H9 (cell line): ENCODE measurements around the gene NKD1. TPM values are rescaled to one million over a fixed set of nuclear protein-coding genes. Genes with fewer than 3 reads are reported as not detected.

Source experiments
- DNase-seq: peaks from one replicate; pipeline ENCODE4 v3.0.0-alpha.2; 2017
- H2AFZ ChIP-seq: one replicate; pipeline ENCODE4 v1.6.1; 2013; ENCODE audit warnings: mild to moderate bottlenecking, low read length, control low read depth, moderate library complexity
- H2AK5ac ChIP-seq: 2 replicates; pipeline ENCODE4 v1.6.1; 2013; ENCODE audit warnings: low read length, control low read depth, mixed read lengths; ENCODE audit not compliant: insufficient read length
- H2BK120ac ChIP-seq: one replicate; pipeline ENCODE4 v1.6.1; 2013; ENCODE audit warnings: low read depth, mild to moderate bottlenecking, low read length, control low read depth, inconsistent platforms; ENCODE audit not compliant: poor library complexity, severe bottlenecking
- H2BK12ac ChIP-seq: 2 replicates; pipeline ENCODE4 v1.6.1; 2013; ENCODE audit warnings: low read length, control low read depth, mixed read lengths, low read depth; ENCODE audit not compliant: insufficient read length
- H2BK15ac ChIP-seq: 2 replicates; pipeline ENCODE4 v1.6.1; 2013; ENCODE audit warnings: low read depth, low read length, control low read depth
- H2BK20ac ChIP-seq: one replicate; pipeline ENCODE4 v1.6.1; 2013; ENCODE audit warnings: low read depth, mild to moderate bottlenecking, low read length, control low read depth, inconsistent platforms; ENCODE audit not compliant: poor library complexity, severe bottlenecking
- H2BK5ac ChIP-seq: 2 replicates; pipeline ENCODE4 v1.6.1; 2013; ENCODE audit warnings: low read length, control low read depth, mixed read lengths; ENCODE audit not compliant: insufficient read length
- H3K14ac ChIP-seq: 2 replicates; pipeline ENCODE4 v1.6.1; 2013; ENCODE audit warnings: low read length, control low read depth; ENCODE audit not compliant: insufficient read depth
- H3K18ac ChIP-seq: 2 replicates; pipeline ENCODE4 v1.6.1; 2013; ENCODE audit warnings: low read depth, mild to moderate bottlenecking, mixed read lengths, low read length, control low read depth; ENCODE audit not compliant: insufficient read length
- H3K23ac ChIP-seq: 2 replicates; pipeline ENCODE4 v1.6.1; 2013; ENCODE audit warnings: low read length, control low read depth, mixed read lengths, low read depth; ENCODE audit not compliant: insufficient read length
- H3K23me2 ChIP-seq: 2 replicates; pipeline ENCODE4 v1.6.1; 2013; ENCODE audit warnings: low read depth, mild to moderate bottlenecking, mixed read lengths, low read length, control low read depth; ENCODE audit not compliant: insufficient read length, poor library complexity, severe bottlenecking
- H3K27ac ChIP-seq: 2 replicates; pipeline ENCODE4 v1.5.1; 2013; ENCODE audit warnings: low read length, control low read depth, mixed read lengths, low read depth; ENCODE audit not compliant: insufficient read length
- H3K27me3 ChIP-seq: 2 replicates; pipeline ENCODE4 v1.6.1; 2013; ENCODE audit warnings: low read length, control low read depth, inconsistent platforms; ENCODE audit not compliant: insufficient read depth
- H3K4ac ChIP-seq: 2 replicates; pipeline ENCODE4 v1.6.1; 2013; ENCODE audit warnings: low read depth, mild to moderate bottlenecking, control low read depth, inconsistent platforms, low read length, moderate library complexity
- H3K4me1 ChIP-seq: 2 replicates; pipeline ENCODE4 v1.6.1; 2013; ENCODE audit warnings: low read length, control low read depth, inconsistent platforms; ENCODE audit not compliant: insufficient read depth
- H3K4me2 ChIP-seq: 2 replicates; pipeline ENCODE4 v1.6.1; 2013; ENCODE audit warnings: low read length, control low read depth, mixed read lengths; ENCODE audit not compliant: insufficient read length, insufficient read depth
- H3K56ac ChIP-seq: 2 replicates; pipeline ENCODE4 v1.6.1; 2013; ENCODE audit warnings: low read depth, mild to moderate bottlenecking, mixed read lengths, low read length, control low read depth; ENCODE audit not compliant: insufficient read length
- H3K79me1 ChIP-seq: 2 replicates; pipeline ENCODE4 v1.6.1; 2013; ENCODE audit warnings: low read depth, mild to moderate bottlenecking, moderate library complexity, low read length, control low read depth, inconsistent platforms; ENCODE audit not compliant: insufficient read depth, poor library complexity, severe bottlenecking
- H3K79me2 ChIP-seq: 2 replicates; pipeline ENCODE4 v1.6.1; 2013; ENCODE audit warnings: low read length, control low read depth, inconsistent platforms; ENCODE audit not compliant: insufficient read depth
- H3K9ac ChIP-seq: 2 replicates; pipeline ENCODE4 v1.6.1; 2013; ENCODE audit warnings: low read length, control low read depth, mixed read lengths; ENCODE audit not compliant: insufficient read length; ENCODE audit errors: extremely low read depth
- H3K9me3 ChIP-seq: one replicate; pipeline ENCODE4 v1.6.1; 2013; ENCODE audit warnings: low read depth, low read length, inconsistent platforms; ENCODE audit not compliant: control insufficient read depth
- H3T11ph ChIP-seq: one replicate; pipeline ENCODE4 v1.6.1; 2013; ENCODE audit warnings: mild to moderate bottlenecking, low read length, control low read depth, inconsistent platforms
- H4K20me1 ChIP-seq: one replicate; pipeline ENCODE4 v1.6.1; 2013; ENCODE audit not compliant: control insufficient read depth, insufficient read length, insufficient read depth
- H4K5ac ChIP-seq: 2 replicates; pipeline ENCODE4 v1.6.1; 2013; ENCODE audit warnings: low read depth, mild to moderate bottlenecking, mixed read lengths, low read length, control low read depth; ENCODE audit not compliant: insufficient read length
- H4K8ac ChIP-seq: replicated peaks from 2 replicates; pipeline ENCODE4 v1.6.1; 2013; ENCODE audit warnings: low read length, control low read depth, mixed read lengths, low read depth; ENCODE audit not compliant: insufficient read length
- H4K91ac ChIP-seq: 2 replicates; pipeline ENCODE4 v1.6.1; 2013; ENCODE audit warnings: low read depth, mild to moderate bottlenecking, moderate library complexity, mixed read lengths, low read length, control low read depth; ENCODE audit not compliant: insufficient read length
- H3K27ac Mint-ChIP-seq, 3 experiments: 2 replicates in 2 of 3; 3 replicates in 1 of 3; pipeline ENCODE4 v1.8.0; 2020 to 2021; ENCODE audit warnings: mixed read lengths in 3 of 3, mild to moderate bottlenecking in 1 of 3, moderate library complexity in 1 of 3
- H3K27me3 Mint-ChIP-seq: 2 replicates; pipeline ENCODE4 v1.8.0; 2021; ENCODE audit warnings: low read depth, mild to moderate bottlenecking, moderate library complexity, mixed read lengths
- H3K36me3 Mint-ChIP-seq, 3 experiments: 2 replicates in 2 of 3; 3 replicates in 1 of 3; pipeline ENCODE4 v1.8.0; 2020 to 2021; ENCODE audit warnings: low read depth in 3 of 3, mixed read lengths in 3 of 3; ENCODE audit not compliant: insufficient read depth in 1 of 3
- H3K4me1 Mint-ChIP-seq, 2 experiments: 2 replicates each; pipeline ENCODE4 v1.8.0; 2020; ENCODE audit warnings: mixed read lengths in 2 of 2
- H3K4me3 Mint-ChIP-seq, 2 experiments: 2 replicates in 1 of 2; 3 replicates in 1 of 2; pipeline ENCODE4 v1.8.0; 2020 to 2021; ENCODE audit warnings: mild to moderate bottlenecking in 2 of 2, mixed read lengths in 2 of 2, moderate library complexity in 1 of 2
- H3K9me3 Mint-ChIP-seq, 2 experiments: 2 replicates in 1 of 2; 3 replicates in 1 of 2; pipeline ENCODE4 v1.8.0; 2020; ENCODE audit warnings: mild to moderate bottlenecking in 2 of 2, mixed read lengths in 2 of 2, moderate library complexity in 1 of 2
- WGBS: extraction: QIAGEN DNeasy Blood & Tissue Kit; methylation state at CpG from one replicate; pipeline ENCODE4 v1.1.7; 2013; ENCODE audit warnings: missing lambda C conversion rate, low lambda C conversion rate, mixed read lengths; ENCODE audit not compliant: insufficient read length; ENCODE audit errors: extremely low coverage; 5-methylcytosine and 5-hydroxymethylcytosine counted together
- total RNA-seq: library from RNA; stranded (reverse); gene quantifications from 2 replicates; pipeline ENCODE4 v1.2.1, GENCODE V29; 2021
- TF ChIP-seq, protein P1 (sequence below): fragments of 200-600 bp; sonication (generic); conservative IDR thresholded peaks from 3 replicates; pipeline ENCODE4 v1.8.0; 2021; ENCODE audit warnings: antibody characterized with exemption, mild to moderate bottlenecking

NKD1 gene
- total RNA-seq, 1 experiment from 2014 or later: 1.9 TPM

DNA sequence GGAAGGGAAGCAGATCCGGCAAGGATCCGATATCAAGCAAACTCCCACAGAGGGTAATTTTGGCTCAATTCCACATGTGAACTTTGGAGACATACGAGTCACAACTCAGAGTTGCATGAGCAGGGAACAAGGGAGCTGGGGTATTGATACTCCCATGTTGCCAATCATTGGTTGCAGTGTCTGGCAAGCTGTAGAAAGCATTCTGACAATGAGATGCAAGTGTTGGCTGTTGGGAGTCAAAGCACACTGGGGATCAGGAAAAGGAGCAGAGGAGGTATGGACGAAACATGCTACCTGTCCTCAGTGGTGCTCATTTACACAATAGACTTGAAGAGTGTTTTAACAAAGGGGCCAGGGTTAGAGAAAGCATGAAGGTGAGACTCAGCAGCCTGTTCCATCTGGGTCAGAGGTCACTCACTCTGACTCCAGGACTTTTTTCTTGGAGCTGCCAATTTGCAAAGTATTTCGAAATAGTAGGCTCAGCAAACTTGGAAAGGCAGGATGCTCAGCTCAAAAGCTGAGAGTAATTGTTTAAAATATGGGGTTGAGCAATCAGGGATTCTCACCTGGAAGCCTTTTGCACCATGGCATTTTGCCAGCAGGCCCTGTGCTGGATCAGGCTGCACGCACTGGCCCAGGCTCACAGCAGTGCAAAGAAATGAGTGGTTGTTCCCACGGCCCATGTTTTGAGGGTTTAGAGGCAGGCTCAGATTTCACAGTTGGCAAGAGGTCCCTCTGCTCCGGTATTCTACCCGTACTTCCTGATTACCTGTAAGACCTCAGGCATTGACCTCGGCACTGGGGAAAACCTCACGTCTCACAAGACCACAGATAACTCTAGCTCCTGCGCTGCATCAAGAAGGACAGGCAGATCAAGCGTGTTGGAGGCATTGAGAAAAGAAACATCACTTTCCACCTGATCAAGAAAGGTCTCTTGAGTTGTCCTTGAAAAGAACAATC is 17.6 kb upstream of the NKD1 start:
- Histone ChIP-seq H4K5ac (no peak overlapping the region), H3K27ac (no peak overlapping the region), H3K4me1 (no peaks in the 10 kb centered on the region), H3K23me2 (no peaks in the 10 kb centered on the region), H3T11ph (no peak overlapping the region), H3K79me1 (no peaks in the 10 kb centered on the region), H3K23ac (no peak overlapping the region), H4K8ac (no peak overlapping the region), H3K79me2 (no peaks in the 10 kb centered on the region), H2BK12ac (no peak overlapping the region), H3K9me3 (no peaks in the 10 kb centered on the region), H3K27me3 (no peaks in the 10 kb centered on the region), H3K56ac (no peak overlapping the region), H2AK5ac (no peak overlapping the region), H3K4me2 (no peak overlapping the region), H4K20me1 (no peaks in the 10 kb centered on the region), H2BK5ac (no peak overlapping the region), H2BK15ac (no peak overlapping the region), H3K14ac (no peak overlapping the region), H4K91ac (no peak overlapping the region), H2AFZ (no peak overlapping the region), H2BK20ac (no peak overlapping the region), H3K4ac (no peak overlapping the region), H2BK120ac (no peak overlapping the region), H3K18ac (no peak overlapping the region), H3K9ac (no peak overlapping the region)
- H3K27me3 Mint-ChIP-seq: peaks cover 25% of the 10 kb centered on the region
- peak; percentile 10 for DNase-seq
- H3K4me1 Mint-ChIP-seq: no peaks in the 10 kb centered on the region
- no peaks in the 10 kb centered on the region; a peak in 2 of 7 replicates for H3K36me3 Mint-ChIP-seq
- no peak overlapping the region for H3K27ac Mint-ChIP-seq
- TF ChIP-seq, protein P1, sequence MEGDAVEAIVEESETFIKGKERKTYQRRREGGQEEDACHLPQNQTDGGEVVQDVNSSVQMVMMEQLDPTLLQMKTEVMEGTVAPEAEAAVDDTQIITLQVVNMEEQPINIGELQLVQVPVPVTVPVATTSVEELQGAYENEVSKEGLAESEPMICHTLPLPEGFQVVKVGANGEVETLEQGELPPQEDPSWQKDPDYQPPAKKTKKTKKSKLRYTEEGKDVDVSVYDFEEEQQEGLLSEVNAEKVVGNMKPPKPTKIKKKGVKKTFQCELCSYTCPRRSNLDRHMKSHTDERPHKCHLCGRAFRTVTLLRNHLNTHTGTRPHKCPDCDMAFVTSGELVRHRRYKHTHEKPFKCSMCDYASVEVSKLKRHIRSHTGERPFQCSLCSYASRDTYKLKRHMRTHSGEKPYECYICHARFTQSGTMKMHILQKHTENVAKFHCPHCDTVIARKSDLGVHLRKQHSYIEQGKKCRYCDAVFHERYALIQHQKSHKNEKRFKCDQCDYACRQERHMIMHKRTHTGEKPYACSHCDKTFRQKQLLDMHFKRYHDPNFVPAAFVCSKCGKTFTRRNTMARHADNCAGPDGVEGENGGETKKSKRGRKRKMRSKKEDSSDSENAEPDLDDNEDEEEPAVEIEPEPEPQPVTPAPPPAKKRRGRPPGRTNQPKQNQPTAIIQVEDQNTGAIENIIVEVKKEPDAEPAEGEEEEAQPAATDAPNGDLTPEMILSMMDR: no peak
- WGBS: no CpG with 5 or more reads among the region's 13 CpGs
- H3K9me3 Mint-ChIP-seq: peaks cover 18% of the 10 kb centered on the region in 2 experiments; a peak in 4 of 5 replicates
- H3K4me3 Mint-ChIP-seq: no peak overlapping the region; a peak in 1 of 5 replicates
